Activated naive CD4-positive, alpha-beta T cell treated with anti-CD3 and anti-CD28 coated beads, Interleukin-2, amount 50 U/mL, for 24 hours (primary cell): ENCODE data around the gene EIF4G1.

Experiments used
- H3K27ac Mint-ChIP-seq: one replicate; pipeline ENCODE4 v1.8.0; 2021; ENCODE audit warnings: mild to moderate bottlenecking, mixed read lengths
- H3K27me3 Mint-ChIP-seq: one replicate; pipeline ENCODE4 v1.8.0; 2021; ENCODE audit warnings: mixed read lengths
- H3K36me3 Mint-ChIP-seq: one replicate; pipeline ENCODE4 v1.8.0; 2021; ENCODE audit warnings: mixed read lengths
- H3K4me1 Mint-ChIP-seq: one replicate; pipeline ENCODE4 v1.8.0; 2021; ENCODE audit warnings: mixed read lengths
- H3K4me3 Mint-ChIP-seq: one replicate; pipeline ENCODE4 v1.8.0; 2021; ENCODE audit warnings: mild to moderate bottlenecking, mixed read lengths
- H3K9me3 Mint-ChIP-seq: one replicate; pipeline ENCODE4 v1.8.0; 2021; ENCODE audit warnings: mixed read lengths

The EIF4G1 gene

GRCh38 chr3:184377374-184377773 lies 63.0 kb downstream of the EIF4G1 start:
- H3K36me3 Mint-ChIP-seq = no peaks in the 10 kb centered on the region
- H3K4me1 Mint-ChIP-seq = peaks cover 9% of the 10 kb centered on the region
- no peak overlapping the region for H3K4me3 Mint-ChIP-seq
- peaks cover 20% of the 10 kb centered on the region for H3K27me3 Mint-ChIP-seq
- H3K27ac Mint-ChIP-seq = peak overlapping the region; percentile 4
- H3K9me3 Mint-ChIP-seq = no peaks in the 10 kb centered on the region

GRCh38 chr3:184377882-184378445 lies 63.6 kb downstream of the EIF4G1 start, which contains the start of gene THPO:
Gene THPO (minus strand): TSS chr3:184378207. CDS start chr3:184376259, 1,948 bp downstream.
- Mint-ChIP-seq H3K27ac (peak within 1 kb of the TSS; percentile 4), H3K27me3 (peaks cover 22% of the 10 kb centered on the region), H3K4me1 (peaks cover 9% of the 10 kb centered on the region), H3K36me3 (no peaks in the 10 kb centered on the region), H3K4me3 (peak within 1 kb of the TSS; percentile 82), H3K9me3 (no peaks in the 10 kb centered on the region)

GRCh38 chr3:184378651-184379357 lies 64.4 kb downstream of the EIF4G1 start:
- Mint-ChIP-seq H3K4me3 (peak overlapping the region; percentile 82), H3K27ac (no peak overlapping the region), H3K36me3 (no peaks in the 10 kb centered on the region), H3K9me3 (no peaks in the 10 kb centered on the region), H3K27me3 (peaks cover 23% of the 10 kb centered on the region), H3K4me1 (peaks cover 9% of the 10 kb centered on the region)

DNA sequence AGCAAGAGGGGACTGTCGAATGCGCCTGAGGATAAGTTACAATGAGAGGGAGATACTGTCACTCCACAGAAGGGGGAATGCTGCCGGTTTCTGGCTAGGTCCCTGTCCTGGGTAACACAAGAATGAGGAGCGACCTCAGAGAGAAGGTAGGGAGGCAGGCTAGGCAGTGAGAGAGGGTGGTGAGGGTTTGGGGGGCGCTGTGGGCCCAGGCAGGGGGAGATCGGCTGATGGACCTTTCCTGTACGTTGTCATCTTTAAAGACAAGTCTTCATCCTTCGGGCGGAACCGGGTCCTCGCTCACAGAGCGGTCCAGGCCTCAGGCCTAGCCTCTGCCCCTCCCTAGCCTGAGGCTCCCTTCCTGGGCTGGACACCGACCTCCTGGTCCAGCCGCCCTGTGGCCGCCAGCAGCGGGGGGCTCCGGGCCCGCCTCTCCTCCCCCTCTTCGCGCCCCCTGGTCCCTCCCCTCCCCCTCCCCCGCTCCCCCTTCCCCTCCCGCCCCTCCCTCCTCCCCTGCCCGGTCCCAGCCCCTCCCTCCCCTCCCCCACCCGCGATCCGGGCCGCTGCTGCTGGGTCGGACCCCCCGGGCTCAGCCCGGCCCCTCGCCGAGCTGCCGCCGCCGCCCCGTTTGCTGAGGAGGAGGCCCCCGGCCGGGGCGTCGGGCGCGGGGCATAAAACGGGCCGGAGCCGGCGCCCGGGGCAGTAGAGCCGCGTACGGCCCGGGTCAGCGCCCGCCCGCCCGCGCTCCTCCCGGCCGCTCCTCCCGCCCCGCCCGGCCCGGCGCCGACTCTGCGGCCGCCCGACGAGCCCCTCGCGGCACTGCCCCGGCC lies 65.2 kb downstream of the EIF4G1 start, which contains the start of gene CHRD:
TSS of gene CHRD (plus strand) at position 697 of the 827 bp plus-strand sequence. CDS start 265 bp downstream, outside the sequence.
- H3K36me3 Mint-ChIP-seq = no peaks in the 10 kb centered on the region
- H3K9me3 Mint-ChIP-seq = no peaks in the 10 kb centered on the region
- H3K27me3 Mint-ChIP-seq = peaks cover 27% of the 10 kb centered on the region
- H3K4me3 Mint-ChIP-seq = peak within 1 kb of the TSS; percentile 82
- H3K4me1 Mint-ChIP-seq = peaks cover 9% of the 10 kb centered on the region
- H3K27ac Mint-ChIP-seq = no peak within 1 kb of the TSS

- no peaks in the 10 kb centered on the region for H3K9me3 Mint-ChIP-seq
- H3K36me3 Mint-ChIP-seq = no peaks in the 10 kb centered on the region
- peaks cover 30% of the 10 kb centered on the region for H3K27me3 Mint-ChIP-seq
- H3K27ac Mint-ChIP-seq = no peak overlapping the region
- peaks cover 9% of the 10 kb centered on the region for H3K4me1 Mint-ChIP-seq
- H3K4me3 Mint-ChIP-seq = no peak overlapping the region
Observed at GRCh38 chr3:184380185-184380626, 65.8 kb downstream of the EIF4G1 start.

DNA sequence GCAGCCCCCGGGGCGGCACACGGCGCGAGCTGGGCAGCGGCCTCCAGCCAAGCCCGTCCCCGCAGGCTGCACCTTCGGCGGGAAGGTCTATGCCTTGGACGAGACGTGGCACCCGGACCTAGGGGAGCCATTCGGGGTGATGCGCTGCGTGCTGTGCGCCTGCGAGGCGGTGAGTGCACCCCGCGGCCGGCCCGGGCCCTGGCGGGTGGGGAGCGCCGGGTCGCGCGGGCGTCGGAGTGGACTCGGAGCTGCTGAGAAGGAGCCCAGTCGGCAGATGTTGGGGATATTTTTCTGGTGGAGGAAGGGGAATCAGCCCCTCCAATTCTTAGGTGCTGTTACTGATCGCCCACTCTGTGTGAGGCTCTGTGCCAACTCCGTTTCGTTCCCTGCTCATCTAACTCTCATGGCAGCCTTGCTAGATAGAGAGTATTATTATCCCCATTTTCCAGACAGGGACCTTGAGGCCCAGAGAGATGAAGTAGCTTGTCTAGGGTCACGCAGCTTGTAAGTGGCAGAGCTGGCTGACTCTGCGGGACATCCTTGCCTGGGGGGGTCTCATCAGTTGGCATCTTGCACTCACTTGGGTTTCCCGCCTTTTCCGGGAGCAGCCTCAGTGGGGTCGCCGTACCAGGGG lies 66.3 kb downstream of the EIF4G1 start:
- H3K27ac Mint-ChIP-seq = no peak overlapping the region
- H3K4me1 Mint-ChIP-seq = peaks cover 9% of the 10 kb centered on the region
- peaks cover 31% of the 10 kb centered on the region for H3K27me3 Mint-ChIP-seq
- no peaks in the 10 kb centered on the region for H3K36me3 Mint-ChIP-seq
- peak overlapping the region; percentile 68 for H3K4me3 Mint-ChIP-seq
- H3K9me3 Mint-ChIP-seq = no peaks in the 10 kb centered on the region

DNA sequence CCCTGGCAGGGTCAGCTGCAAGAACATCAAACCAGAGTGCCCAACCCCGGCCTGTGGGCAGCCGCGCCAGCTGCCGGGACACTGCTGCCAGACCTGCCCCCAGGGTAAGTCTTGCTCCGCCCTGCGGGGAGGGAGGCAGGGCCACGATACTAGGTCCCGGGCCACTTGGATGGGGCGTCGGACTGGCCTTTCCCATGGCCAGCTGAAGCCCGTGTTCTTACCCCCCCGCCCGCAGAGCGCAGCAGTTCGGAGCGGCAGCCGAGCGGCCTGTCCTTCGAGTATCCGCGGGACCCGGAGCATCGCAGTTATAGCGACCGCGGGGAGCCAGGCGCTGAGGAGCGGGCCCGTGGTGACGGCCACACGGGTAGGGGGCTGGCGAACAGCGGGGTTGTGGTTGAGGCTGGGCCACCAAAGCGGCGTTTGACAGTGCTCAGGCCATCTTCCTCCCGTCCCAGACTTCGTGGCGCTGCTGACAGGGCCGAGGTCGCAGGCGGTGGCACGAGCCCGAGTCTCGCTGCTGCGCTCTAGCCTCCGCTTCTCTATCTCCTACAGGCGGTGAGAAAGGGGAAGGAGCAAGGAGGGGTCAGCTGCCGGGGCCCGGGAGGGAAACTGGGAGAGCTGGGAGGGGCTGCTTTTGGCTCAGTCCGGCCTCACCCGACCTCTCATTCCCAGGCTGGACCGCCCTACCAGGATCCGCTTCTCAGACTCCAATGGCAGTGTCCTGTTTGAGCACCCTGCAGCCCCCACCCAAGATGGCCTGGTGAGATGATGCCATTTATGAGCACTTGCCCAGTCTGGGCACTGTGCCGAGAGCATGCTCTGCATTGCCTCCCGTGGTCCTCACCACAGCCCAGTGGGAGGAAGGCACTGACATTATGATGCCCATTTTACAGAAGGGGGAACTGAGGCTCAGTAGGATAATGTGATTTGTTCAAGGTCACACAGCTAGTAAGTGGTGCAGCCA lies 67.1 kb downstream of the EIF4G1 start:
- peaks cover 9% of the 10 kb centered on the region for H3K4me1 Mint-ChIP-seq
- no peaks in the 10 kb centered on the region for H3K36me3 Mint-ChIP-seq
- peak overlapping the region; percentile 68 for H3K4me3 Mint-ChIP-seq
- H3K27me3 Mint-ChIP-seq = peaks cover 31% of the 10 kb centered on the region
- no peaks in the 10 kb centered on the region for H3K9me3 Mint-ChIP-seq
- H3K27ac Mint-ChIP-seq = no peak overlapping the region

DNA sequence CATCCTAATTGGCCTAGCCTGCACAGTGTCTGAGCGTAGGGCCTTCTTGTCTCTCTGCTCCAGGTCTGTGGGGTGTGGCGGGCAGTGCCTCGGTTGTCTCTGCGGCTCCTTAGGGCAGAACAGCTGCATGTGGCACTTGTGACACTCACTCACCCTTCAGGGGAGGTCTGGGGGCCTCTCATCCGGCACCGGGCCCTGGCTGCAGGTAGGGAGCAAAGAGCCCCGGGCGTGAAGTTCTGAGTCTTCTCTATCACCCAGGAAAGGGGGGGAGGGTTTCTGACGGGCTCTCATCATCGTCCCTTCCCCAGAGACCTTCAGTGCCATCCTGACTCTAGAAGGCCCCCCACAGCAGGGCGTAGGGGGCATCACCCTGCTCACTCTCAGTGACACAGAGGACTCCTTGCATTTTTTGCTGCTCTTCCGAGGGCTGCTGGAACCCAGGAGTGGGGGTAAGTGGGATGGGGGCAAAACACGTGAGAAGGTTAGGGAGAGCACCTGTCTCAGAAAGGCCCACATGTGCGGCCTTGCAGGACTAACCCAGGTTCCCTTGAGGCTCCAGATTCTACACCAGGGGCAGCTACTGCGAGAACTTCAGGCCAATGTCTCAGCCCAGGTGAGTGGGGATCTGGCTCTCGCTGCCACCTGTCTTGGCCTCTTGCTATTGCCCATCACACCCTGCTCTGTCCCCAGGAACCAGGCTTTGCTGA lies 68.1 kb downstream of the EIF4G1 start:
- H3K27me3 Mint-ChIP-seq = peaks cover 26% of the 10 kb centered on the region
- no peaks in the 10 kb centered on the region for H3K9me3 Mint-ChIP-seq
- H3K4me1 Mint-ChIP-seq = peaks cover 9% of the 10 kb centered on the region

DNA sequence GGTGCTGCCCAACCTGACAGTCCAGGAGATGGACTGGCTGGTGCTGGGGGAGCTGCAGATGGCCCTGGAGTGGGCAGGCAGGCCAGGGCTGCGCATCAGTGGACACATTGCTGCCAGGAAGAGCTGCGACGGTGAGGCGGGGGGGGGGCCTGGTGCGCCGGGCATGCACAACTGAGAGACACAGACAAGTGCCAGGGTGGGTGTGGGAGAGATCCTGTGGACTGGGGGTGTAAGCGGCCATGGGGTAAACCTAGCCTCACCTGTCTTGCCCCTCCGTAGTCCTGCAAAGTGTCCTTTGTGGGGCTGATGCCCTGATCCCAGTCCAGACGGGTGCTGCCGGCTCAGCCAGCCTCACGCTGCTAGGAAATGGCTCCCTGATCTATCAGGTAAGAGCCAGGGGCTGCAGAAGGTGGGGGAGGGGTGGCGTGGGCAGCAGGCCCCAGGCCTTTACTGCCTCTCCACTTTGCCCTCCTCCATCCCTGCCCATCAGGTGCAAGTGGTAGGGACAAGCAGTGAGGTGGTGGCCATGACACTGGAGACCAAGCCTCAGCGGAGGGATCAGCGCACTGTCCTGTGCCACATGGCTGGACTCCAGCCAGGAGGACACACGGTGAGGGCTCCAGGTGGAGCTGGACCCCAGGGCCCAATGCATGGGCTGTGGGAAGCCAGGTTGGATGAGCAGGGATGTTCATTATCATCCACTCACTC lies 68.8 kb downstream of the EIF4G1 start:
- H3K4me1 Mint-ChIP-seq = peaks cover 9% of the 10 kb centered on the region
- H3K9me3 Mint-ChIP-seq = no peaks in the 10 kb centered on the region
- peaks cover 25% of the 10 kb centered on the region for H3K27me3 Mint-ChIP-seq
- H3K36me3 Mint-ChIP-seq = no peaks in the 10 kb centered on the region
- no peak overlapping the region for H3K4me3 Mint-ChIP-seq
- H3K27ac Mint-ChIP-seq = no peak overlapping the region

More for the DNA sequence above, 68.1 kb downstream of the EIF4G1 start:
- H3K27ac Mint-ChIP-seq = no peak overlapping the region
- no peaks in the 10 kb centered on the region for H3K36me3 Mint-ChIP-seq
- no peak overlapping the region for H3K4me3 Mint-ChIP-seq

DNA sequence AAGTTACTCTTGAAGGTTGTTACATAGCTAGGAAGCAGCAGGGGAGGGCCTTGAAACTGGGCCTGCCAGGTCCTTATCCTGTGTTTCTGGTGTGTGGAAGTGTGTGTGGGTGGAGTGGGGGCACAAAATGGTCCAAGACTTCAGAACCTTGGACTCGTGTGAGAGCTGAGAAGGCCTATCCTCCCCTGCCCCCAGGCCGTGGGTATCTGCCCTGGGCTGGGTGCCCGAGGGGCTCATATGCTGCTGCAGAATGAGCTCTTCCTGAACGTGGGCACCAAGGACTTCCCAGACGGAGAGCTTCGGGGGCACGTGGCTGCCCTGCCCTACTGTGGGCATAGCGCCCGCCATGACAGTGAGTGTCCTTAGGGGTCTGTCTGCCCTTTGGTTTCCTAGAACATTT lies 69.9 kb downstream of the EIF4G1 start:
- Mint-ChIP-seq H3K27ac (no peak overlapping the region), H3K4me3 (no peak overlapping the region), H3K4me1 (peaks cover 6% of the 10 kb centered on the region), H3K9me3 (no peaks in the 10 kb centered on the region), H3K36me3 (no peaks in the 10 kb centered on the region), H3K27me3 (peaks cover 15% of the 10 kb centered on the region)
